Hepatic stellate cell (primary cell): ENCODE results near the gene TEX12.
A peak's percentile ranks its signal among the peaks of the same experiment; 100 is the strongest.
"Not testable (repeated sequence)": the region's sequence is repeated elsewhere in the genome, so short reads cannot be mapped to it uniquely, and the experiment has no call there.

ENCODE experiments used
- DNase-seq: peaks from one replicate; pipeline ENCODE4 v3.0.0; 2011; ENCODE audit warnings: low spot score

Gene TEX12

DNA sequence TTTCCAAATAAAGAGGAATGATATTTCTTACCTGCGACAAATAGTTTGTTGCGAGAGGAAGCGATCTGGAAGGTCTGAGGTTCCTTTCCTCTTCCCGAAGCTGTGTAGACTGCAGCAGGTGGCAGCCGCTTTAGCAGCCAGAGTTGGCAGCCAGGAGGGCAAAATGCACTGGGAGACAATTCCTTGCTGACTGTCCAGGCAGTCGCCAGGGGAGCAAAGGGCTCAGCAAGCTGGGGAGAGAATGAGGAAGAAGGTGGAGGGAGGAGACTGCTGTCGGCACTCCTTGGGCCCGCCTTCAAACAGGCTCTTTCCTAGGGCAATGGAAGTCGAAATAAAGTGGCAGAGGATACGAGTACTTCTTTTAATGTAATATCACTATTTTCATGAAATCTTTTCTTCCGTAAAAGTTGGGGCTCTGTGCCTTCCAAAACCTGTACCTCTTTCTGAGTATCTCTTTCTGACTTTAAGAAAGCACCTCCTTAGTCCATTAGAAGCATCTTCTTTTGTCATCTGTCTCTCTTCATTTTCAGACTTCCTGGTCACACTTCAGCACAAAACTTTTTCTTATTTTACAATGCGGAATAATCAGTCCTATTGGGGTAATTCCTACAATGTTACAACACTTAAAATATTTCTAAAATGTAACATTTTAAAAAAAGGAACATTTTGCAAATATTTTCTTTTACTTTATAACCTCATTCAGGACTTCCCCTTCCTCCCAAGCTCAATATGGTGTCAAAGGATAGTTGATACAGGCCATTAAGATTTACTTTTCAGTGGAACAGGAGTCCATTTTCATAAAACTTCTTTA lies 3.1 kb upstream of the TEX12 start, which contains the start of gene IL18:
Gene IL18 (minus strand): TSS at position 220 of the 811 bp plus-strand sequence. CDS start 9,041 bp downstream, outside the sequence.
- DNase-seq, result no peak

DNA sequence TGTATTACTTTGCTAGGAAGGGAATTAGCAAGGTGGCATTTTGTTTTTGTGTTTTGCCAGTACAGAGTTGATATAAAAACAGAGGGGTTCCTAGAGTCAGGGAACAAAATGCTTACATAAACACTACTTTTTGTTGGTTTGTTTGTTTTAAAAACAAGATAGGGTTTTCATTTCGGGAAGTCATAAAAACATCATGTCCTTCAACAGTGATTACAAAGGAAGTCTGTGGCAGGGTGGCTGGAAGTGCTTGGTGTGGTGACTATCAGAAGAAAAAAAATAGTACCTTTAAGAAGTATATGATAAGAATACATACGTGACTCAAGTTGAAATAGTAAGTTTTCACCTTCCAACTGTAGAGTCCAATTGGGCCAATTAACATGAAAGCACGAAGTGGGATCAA lies 2.1 kb upstream of the TEX12 start:
- DNase-seq, result no peak

GRCh38 chr11:112166562-112166961 lies 610 bp upstream of the TEX12 start:
- DNase-seq, result no peak

- DNase-seq, result peak; percentile 27
Observed at GRCh38 chr11:112172362-112172994, 5.3 kb downstream of the TEX12 start.

GRCh38 chr11:112173152-112173551 lies 6.0 kb downstream of the TEX12 start:
- DNase-seq, result no peak

GRCh38 chr11:112174789-112175598 lies 7.8 kb downstream of the TEX12 start, which contains the start of gene BCO2:
BCO2 (plus strand) TSS chr11:112175512; CDS start chr11:112175602, 90 bp downstream.
- peak; percentile 67 for DNase-seq

GRCh38 chr11:112175599-112175952 lies 8.4 kb downstream of the TEX12 start:
- DNase-seq, result no peak

DNA sequence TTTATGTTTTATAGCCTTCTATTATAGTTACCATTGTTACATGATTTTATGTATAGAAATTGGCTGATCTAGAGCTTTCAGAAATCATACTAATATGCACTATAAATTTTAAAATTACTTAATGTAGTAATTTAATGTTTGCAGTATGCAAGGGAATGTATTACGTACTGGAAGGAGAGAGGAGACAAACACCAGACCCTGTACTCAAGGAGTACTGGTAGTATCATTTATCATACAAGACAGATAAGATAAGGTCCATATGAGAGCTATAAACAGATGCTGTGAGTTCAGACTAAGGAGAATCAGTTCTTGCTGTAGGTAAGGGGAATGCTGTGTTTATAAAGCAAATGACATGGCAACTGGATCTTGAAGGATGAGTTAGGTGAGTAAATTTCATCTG lies 8.9 kb downstream of the TEX12 start:
- no peak for DNase-seq

DNA sequence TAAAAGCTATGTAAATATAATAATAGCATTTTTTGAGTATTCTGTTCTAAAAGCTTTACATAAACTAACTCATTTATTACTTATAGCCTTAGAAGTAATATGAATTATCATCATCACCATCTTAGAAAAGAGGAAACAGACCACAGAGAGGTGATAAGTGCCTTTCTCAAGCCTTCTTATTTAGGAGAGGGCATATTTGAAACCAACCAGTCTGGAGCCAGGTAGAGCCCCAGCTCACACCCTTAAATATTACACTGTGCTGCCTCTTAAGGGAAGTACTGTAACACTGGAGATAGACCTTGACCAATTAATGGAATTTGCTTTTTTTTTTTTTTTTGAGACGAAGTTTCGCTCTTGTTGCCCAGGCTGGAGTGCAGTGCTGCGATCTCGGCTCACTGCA lies 10.4 kb downstream of the TEX12 start:
- no peak for DNase-seq

DNA sequence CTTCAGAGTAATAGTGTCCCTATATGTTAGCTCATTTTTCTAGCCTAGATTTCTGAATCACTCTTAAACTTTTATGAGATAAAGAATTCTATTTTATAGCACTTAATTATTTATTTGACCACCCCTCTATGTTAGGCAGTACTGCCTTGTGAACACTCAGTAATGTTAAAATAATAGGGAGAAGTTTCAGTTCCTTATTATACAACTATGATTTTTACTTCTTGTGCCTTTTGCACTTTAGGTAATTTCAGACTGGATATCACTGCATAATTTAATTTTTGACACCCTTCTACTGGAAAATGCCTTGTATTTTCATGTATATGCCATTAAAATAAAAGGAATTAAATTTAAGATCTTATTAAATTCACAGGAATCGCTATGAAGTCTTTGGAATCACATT lies 11.3 kb downstream of the TEX12 start:
- DNase-seq, result no peak

DNA sequence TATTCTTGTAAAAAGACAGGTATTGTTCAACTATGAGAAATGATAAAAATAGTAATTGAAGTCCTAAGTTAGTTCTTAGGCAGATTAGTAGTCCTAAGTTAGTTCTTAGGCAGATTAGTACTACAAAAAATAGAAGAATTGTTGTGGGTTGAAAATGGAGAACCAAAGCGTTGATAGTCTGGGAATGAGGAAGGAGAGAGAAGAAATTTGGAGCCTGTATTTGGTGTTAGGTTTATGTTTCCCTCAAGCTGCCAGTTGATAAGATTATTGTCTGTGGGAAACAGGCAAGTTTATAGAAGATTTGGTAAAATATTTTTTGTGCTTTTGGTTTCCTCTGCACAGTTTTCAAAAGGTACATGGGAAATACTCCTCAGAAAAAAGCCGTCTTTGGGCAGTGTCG lies 11.8 kb downstream of the TEX12 start:
- no peak for DNase-seq

DNA sequence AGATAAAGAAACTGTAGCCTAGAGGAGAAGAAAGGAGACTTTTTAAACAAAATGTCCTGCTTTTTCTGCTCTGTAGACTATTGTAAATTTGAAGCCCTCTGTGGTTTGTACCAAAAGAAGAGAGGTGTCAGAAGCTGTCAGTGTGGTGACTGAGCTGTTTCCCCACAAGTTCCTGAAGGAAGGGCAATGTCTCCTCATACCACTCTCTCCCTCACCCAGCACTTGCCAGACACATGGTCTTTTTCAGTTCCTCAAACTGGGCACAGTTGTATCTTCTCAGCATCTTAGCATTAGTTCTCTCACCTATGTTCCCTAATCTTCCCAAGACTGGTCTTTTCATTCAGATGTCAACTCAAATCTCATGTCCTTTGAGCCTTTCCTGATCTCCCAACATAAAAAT lies 12.4 kb downstream of the TEX12 start:
- no peak for DNase-seq

GRCh38 chr11:112182867-112183266 lies 15.7 kb downstream of the TEX12 start:
- DNase-seq, result no peak

DNA sequence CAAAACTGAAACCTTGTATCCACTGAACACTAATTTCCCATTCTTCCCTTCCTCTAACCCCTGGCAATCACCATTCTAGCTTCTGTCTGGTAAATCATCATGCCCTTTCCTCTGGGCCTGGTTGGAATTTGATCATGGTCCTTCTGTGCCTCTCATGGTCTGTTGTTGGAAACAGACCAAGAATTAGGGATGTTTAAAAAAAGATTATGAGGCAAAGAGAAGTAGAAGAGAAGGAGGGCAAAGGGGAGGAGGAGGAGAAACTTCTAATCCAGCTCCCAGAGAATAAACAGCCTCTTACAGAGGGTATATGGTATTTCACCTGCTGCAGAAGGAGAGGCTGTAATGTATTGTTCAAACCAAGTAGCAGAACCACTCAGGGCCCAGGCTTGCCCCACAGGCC lies 18.7 kb downstream of the TEX12 start:
- no peak for DNase-seq

GRCh38 chr11:112186304-112186703 lies 19.1 kb downstream of the TEX12 start:
- DNase-seq, result no peak

DNA sequence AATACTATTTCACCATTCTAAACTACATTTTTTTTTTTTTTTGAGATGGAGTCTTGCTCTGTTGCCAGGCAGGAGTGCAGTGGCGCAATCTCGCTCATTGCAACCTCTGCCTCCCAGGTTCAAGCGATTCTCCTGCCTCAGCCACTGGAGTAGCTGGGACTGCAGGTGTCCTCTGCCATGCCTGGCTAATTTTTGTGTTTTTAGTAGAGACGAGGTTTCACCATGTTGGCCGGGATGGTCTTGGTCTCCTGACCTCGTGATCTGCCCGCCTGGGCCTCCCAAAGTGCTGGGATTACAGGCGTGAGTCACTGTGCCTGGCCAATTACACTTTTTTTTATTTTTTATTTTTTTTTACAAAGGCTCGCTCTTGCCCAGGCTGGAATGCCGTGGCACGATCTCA lies 27.9 kb downstream of the TEX12 start:
- not testable (repeated sequence) for DNase-seq

GRCh38 chr11:112195951-112196351 lies 28.8 kb downstream of the TEX12 start:
- no peak for DNase-seq

DNA sequence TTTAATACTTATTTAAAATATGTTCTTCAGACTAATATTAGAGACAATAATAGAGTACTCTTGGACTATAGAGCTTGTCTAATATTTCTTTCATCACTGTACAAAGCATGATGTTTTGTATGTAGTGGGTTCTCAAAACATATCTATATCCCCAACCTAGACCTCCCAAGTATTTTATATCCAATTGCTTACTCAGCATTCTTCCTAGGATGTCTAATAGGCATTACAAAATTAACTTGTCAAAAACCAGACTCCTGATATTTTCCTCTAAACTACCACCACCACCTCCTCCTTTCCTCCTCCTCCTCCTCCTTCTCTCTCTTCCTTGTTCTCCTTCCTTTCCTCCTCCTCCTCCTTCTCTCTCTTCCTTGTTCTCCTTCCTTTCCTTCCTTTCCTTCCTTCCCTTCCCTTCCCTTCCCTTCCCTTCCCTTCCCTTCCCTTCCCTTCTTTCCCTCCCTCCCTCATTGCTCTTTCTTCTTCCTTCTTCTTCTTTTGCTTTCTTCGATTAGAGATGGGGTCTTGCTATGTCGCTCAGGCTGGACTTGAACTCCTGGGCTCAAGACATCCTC lies 29.4 kb downstream of the TEX12 start:
- no peak for DNase-seq

GRCh38 chr11:112199101-112199500 lies 31.9 kb downstream of the TEX12 start:
- not testable (repeated sequence) for DNase-seq

DNA sequence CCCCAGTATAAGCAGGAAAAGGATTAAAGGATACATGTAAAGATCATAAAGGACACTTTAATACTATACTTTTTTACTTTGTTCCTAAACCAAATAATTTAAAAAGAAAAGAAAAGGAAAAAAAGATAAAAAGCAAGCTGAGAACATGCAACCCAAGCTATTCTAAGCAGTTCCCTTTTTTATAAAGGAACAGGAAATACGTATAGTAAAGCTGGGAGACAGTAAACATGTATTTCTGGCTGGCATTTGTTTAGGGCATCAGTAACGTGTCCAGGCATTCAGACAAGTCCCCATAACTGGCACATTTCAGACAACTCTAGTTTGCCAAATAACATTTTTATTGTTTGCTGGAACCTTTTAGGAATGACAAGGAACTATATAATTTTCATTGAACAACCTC lies 33.1 kb downstream of the TEX12 start:
- no peak for DNase-seq

DNA sequence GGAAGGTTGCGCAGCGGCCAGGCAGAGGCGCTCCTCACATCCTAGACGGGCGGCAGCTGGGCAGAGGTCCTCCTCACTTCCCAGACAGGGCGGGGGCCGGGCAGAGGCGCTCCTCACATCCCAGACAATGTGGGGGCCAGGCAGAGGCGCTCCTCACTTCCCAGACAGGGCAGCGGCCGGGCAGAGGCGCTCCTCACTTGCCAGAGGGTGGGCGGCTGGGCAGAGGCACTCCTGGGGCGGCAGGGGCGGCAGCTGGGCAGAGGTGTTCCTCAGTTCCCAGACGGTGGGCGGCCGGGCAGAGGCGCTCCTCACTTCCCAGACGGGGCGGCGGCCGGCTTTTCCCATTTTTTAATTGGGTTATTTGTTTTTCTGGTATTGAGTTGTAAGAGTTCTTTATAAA lies 38.9 kb downstream of the TEX12 start:
- DNase-seq, result no peak

GRCh38 chr11:112210890-112211289 lies 43.7 kb downstream of the TEX12 start:
- DNase-seq, result no peak
